NCI-H128 (cell line): Measurements from ENCODE around the gene LCORL.
"Not testable (repeated sequence)": the region's sequence is repeated elsewhere in the genome, so short reads cannot be mapped to it uniquely, and the experiment has no call there.

ENCODE experiments used
- DNase-seq: peaks from one replicate; lab custom pipeline; 2025; ENCODE audit not compliant: unreplicated experiment; lab: John Stamatoyannopoulos, UW

LCORL gene

GRCh38 chr4:17865866-17866363 is 155.6 kb downstream of the LCORL start:
- no peak for DNase-seq

- DNase-seq, result not testable (repeated sequence)
These were observed 159.6 kb downstream of the LCORL start for GRCh38 chr4:17861906-17862305.

DNA sequence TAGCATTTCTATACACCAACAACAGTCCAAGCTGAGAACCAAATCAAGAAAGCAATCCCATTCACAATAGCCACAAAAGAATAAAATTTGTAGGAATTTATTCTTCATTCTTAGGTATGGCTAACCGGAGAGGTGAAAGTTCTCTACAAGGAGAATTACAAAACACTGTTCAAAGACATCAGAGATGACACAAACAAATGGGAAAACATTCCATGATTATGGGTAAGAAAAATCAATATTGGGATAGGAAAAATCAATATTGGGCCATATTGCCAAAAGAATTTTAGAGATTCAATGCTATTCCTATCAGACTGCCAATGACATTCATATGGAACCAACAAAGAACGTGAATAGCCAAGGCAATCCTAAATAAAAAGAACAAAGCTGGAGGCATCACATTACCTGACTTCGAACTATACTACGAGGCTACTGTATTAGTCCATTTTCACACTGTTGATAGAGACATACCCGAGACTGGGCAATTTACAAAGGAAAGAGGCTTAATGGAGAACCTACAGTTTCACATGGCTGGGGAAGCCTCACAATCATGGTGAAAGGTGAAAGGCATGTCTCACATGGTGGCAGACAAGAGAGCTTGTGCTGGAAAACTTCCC is 161.7 kb downstream of the LCORL start:
- no peak for DNase-seq

- DNase-seq, result no peak
These were observed 167.5 kb downstream of the LCORL start for GRCh38 chr4:17854036-17854435.

GRCh38 chr4:17851959-17852358 is 169.6 kb downstream of the LCORL start:
- DNase-seq, result no peak

DNA sequence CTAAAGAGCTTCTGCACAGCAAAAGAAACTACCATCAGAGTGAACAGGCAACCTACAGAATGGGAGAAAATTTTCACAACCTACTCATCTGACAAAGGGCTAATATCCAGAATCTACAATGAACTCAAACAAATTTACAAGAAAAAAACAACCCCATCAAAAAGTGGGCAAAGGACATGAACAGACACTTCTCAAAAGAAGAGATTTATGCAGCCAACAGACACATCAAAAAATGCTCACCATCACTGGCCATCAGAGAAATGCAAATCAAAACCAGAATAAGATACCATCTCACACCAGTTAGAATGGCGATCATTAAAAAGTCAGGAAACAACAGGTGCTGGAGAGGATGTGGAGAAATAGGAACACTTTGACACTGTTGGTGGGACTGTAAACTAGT is 171.3 kb downstream of the LCORL start:
- not testable (repeated sequence) for DNase-seq

GRCh38 chr4:17846266-17846665 is 175.3 kb downstream of the LCORL start:
- no peak for DNase-seq

DNA sequence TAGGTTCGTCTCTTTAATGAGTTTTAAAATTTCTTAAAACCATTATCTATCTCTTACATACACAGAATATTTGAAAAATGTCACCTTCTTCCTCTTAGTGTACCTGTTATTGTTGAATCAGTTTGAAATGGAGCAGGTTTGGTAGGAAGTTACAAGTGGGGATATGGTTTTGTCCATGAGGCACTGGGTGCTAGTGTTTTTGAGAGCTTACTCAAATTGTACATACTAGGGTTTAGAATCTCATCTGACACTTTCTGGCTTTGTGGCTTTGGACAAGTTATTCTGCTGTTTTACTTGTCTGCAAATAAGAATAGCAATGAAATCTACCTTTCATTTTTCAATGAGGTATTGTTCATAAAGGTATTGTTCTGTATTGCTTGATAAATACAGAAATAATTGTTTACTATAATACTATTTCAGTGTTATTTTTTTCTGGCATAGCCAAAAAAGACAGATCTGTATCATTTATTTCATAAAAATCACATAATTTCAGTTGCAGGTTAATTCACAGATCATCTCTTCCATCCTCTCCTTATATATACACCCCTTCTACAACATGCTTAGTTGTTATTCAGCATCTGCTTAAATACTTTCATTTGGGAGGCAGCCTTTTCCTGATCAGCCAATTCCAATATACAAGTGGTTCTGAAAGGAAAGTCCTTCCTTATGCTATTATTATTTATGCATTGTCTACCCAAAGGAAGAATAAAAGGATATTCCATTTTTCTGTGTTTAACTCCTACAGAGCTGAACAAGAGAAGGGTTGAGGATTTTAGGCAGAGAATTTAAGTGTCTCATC is 197.5 kb downstream of the LCORL start:
- no peak for DNase-seq

DNA sequence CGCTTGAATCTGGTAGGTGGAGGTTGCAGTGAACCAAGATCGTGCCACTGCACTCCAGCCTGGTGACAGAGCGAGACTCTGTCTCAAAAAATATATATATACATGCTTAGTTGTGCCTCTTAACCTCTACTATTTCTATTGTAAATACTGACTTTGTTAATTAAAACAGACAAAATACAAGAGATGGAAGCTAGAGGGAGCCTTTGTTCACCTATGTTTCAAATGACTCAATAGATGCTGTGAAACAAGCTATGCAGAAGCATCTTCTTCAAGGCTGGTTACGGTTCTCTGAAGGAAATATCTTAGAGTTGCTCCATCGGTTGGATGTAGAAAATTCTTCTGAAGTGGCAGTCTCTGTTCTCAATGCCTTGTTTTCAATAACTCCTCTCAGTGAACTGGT is 204.5 kb downstream of the LCORL start:
- no peak for DNase-seq

DNA sequence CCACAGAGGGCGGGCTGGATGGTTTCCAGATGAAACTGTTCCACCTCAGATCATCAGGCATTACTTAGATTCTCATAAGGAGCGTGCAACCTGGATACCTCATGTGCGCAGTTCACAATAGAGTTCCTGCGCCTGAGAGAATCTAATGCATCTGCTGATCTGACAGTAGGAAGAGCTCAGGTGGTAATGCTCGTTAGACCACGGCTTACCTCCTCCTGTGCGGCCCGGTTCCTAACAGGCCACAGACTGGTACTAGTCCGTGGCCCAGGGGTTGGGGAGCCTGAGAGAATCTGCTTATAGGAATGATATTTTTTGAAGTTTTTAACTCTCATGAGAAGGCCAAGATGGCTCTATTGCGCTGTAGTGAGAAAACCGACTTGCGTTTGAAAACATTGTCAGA is 205.4 kb downstream of the LCORL start:
- no peak for DNase-seq

DNA sequence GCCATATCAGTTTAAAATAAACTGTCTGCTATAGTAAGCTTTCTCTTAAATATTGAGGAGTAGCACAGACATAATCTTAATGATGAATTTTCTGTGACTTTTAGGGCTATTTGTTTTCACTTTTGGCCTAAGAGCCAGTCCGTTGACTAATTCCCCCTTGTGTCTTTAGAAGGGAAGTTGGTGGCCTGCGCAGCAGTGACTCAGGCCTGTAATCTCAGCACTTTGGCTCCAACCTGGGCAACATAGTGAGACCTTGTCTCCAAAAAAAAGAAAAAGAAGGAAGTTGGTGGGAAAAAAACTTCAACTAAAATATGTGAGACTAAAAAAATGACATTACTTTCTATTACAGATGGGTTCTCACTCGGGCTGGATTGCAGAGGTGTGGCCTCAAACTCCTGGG is 207.4 kb downstream of the LCORL start:
- no peak for DNase-seq

- no peak for DNase-seq
These were observed 208.8 kb downstream of the LCORL start for GRCh38 chr4:17812801-17813200.

DNA sequence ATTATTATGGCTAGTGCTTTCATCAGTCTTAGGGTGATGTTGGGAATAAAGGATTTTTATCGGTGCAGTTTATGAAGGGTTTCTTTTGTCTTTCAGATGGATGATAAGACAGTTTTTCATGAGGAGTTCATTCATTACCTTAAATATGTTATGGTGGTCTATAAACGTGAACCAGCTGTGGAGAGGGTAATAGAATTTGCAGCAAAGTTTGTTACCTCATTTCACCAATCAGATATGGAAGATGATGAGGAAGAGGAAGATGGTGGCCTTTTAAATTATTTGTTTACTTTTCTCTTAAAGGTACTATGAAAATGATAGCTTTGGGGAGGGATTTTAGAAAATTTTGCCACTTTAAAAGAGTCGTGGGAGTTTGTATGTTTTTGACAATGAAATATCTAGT is 209.4 kb downstream of the LCORL start:
- no peak for DNase-seq

DNA sequence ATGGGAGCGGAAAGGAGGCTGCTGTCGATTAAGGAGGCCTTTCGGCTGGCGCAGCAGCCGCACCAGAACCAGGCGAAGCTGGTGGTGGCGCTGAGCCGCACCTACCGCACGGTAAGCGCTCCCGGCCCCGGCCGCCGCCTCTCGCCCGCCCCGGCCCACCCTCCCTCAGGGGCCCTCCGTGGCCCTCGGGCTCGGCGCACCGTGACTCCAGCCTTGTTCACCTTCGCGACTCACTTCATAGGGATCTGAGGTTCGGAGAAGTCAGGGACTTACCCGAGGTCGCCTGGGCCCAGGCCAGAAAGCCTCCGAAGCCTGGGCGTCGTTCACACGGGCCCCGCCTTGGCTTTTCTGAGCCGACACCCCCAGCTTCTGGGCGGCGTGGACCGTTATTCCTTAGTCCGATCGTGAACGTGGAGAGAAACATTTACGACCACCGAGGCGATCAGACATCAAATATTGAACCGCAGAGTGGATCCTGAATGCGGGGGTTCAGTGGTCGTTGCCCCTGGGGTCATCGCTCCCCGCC is 210.4 kb downstream of the LCORL start:
- no peak for DNase-seq

GRCh38 chr4:17810260-17811077 is 211.1 kb downstream of the LCORL start, which contains the start of the genes DCAF16 and NCAPG:
DCAF16 (minus strand) TSS chr4:17810757; CDS start chr4:17804141, 6,616 bp downstream.
NCAPG (plus strand) TSS chr4:17810979; CDS start chr4:17811078, 99 bp downstream.
- peak; percentile 97 for DNase-seq

DNA sequence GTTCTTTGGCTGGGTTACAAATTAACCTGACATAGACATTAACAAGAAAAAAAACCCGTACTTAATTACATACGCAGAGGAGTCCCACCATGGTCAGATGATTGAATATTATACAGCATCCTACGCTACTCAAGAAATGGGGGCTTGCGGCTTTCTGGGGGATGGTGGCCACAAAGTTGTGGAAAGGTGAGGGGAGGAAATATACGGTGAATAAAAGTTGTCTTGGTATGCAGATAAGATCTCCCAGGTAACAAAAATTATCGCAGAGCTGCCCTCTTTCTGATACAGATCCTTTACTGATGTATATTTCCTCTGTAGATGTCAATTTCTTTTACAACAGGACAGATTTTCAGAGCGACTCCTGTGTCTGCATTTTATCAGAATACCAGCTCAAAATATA is 211.9 kb downstream of the LCORL start:
- DNase-seq, result no peak

- DNase-seq, result no peak
These were observed 214.1 kb downstream of the LCORL start for GRCh38 chr4:17807446-17807845.

GRCh38 chr4:17805580-17806155 is 215.9 kb downstream of the LCORL start:
- DNase-seq, result no peak

DNA sequence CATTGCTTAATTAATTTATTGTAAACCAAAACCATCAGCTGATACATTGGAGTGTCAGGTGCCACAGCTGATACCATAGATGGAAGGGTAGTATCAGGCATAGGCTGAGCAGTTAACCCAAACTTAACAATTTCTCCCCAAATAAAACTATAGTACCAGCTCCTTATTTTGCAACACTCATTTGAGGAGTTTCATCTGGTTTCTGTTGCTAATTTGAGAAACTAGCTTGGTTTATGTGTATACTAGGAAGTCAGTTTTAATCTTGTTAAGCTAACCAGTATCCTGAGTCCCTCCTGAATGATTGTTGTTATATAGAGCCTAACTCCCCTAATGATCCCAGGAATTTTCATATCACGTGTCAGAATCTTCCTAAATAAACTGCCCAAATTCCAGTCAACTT is 223.7 kb downstream of the LCORL start:
- no peak for DNase-seq

DNA sequence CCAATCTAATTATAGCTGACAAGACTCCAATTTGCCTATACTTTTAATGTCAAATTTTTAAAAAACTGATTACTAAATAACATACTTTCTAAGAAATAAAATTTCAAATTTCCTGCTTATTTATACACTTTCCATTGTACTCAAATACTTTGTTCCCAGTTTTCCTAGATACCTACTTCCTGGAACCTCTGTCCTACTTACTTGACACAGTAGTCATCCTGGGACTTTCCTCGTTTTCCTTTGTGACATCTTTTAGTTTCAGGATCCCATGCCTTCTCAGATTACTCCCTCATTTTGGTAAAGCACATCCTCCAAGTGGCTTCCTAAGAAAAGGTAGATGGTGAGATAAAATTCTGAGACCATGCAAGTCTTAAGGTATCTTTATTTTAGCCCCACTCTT is 226.8 kb downstream of the LCORL start:
- DNase-seq, result no peak
